Astrocyte (in vitro differentiated cells and primary cell): ENCODE results near the gene IFT80. TPM values are rescaled to one million over a fixed set of nuclear protein-coding genes. Genes with fewer than 3 reads are reported as not detected.

Source experiments
- DNase-seq: peaks from one replicate; pipeline ENCODE4 v3.0.0-alpha.2; 2010; ENCODE audit warnings: low read depth
- FAIRE-seq: peaks from 2 replicates; lab custom pipeline; 2011; peaks lifted over from hg19 to GRCh38; lab: Jason Lieb, UNC
- H2AFZ ChIP-seq: 2 replicates; pipeline ENCODE4 v1.6.0; 2012; ENCODE audit warnings: low read depth, low read length, inconsistent platforms
- H3K27ac ChIP-seq: 2 replicates; pipeline ENCODE4 v1.5.1; 2011; ENCODE audit warnings: low read depth, low read length, inconsistent platforms
- H3K27me3 ChIP-seq: 2 replicates; pipeline ENCODE4 v1.6.0; 2011; ENCODE audit warnings: low read length, inconsistent platforms; ENCODE audit not compliant: insufficient read depth
- H3K36me3 ChIP-seq: 2 replicates; pipeline ENCODE4 v1.5.1; 2011; ENCODE audit warnings: low read length, inconsistent platforms; ENCODE audit not compliant: insufficient read depth
- H3K4me1 ChIP-seq: 2 replicates; pipeline ENCODE4 v1.5.1; 2011; ENCODE audit warnings: low read length, inconsistent platforms; ENCODE audit not compliant: insufficient read depth
- H3K4me2 ChIP-seq: 2 replicates; pipeline ENCODE4 v1.6.0; 2012; ENCODE audit warnings: low read length, inconsistent platforms
- H3K4me3 ChIP-seq: 2 replicates; pipeline ENCODE4 v1.5.1; 2011; ENCODE audit warnings: low read depth, mild to moderate bottlenecking, low read length, inconsistent platforms; ENCODE audit not compliant: insufficient read depth
- H3K79me2 ChIP-seq: 2 replicates; pipeline ENCODE4 v1.6.0; 2012; ENCODE audit warnings: mild to moderate bottlenecking, low read length, inconsistent platforms; ENCODE audit not compliant: insufficient read depth
- H3K9ac ChIP-seq: 2 replicates; pipeline ENCODE4 v1.6.0; 2012; ENCODE audit warnings: mild to moderate bottlenecking, low read length, inconsistent platforms
- H3K9me3 ChIP-seq: 2 replicates; pipeline ENCODE4 v1.5.1; 2012; ENCODE audit warnings: low read depth, mild to moderate bottlenecking, low read length, inconsistent platforms; ENCODE audit not compliant: insufficient read depth
- H4K20me1 ChIP-seq: 2 replicates; pipeline ENCODE4 v1.6.0; 2012; ENCODE audit warnings: low read length, inconsistent platforms; ENCODE audit not compliant: insufficient read depth
- H3K27ac Mint-ChIP-seq: one replicate; pipeline ENCODE4 v1.8.0; 2021; ENCODE audit warnings: mild to moderate bottlenecking, mixed read lengths; ENCODE audit not compliant: unreplicated experiment
- H3K27me3 Mint-ChIP-seq: one replicate; pipeline ENCODE4 v1.8.0; 2021; ENCODE audit warnings: low read depth, mixed read lengths; ENCODE audit not compliant: unreplicated experiment
- H3K36me3 Mint-ChIP-seq: one replicate; pipeline ENCODE4 v1.8.0; 2021; ENCODE audit warnings: low read depth, mixed read lengths; ENCODE audit not compliant: unreplicated experiment
- H3K4me1 Mint-ChIP-seq: one replicate; pipeline ENCODE4 v1.8.0; 2021; ENCODE audit warnings: low read depth, mixed read lengths; ENCODE audit not compliant: unreplicated experiment
- H3K4me3 Mint-ChIP-seq: one replicate; pipeline ENCODE4 v1.8.0; 2021; ENCODE audit warnings: mild to moderate bottlenecking, moderate library complexity, mixed read lengths; ENCODE audit not compliant: unreplicated experiment
- H3K9me3 Mint-ChIP-seq: one replicate; pipeline ENCODE4 v1.8.0; 2021; ENCODE audit warnings: mild to moderate bottlenecking, mixed read lengths; ENCODE audit not compliant: unreplicated experiment
- EZH2 ChIP-seq: IDR thresholded peaks from 2 replicates; pipeline ENCODE4 v1.6.1; 2012; ENCODE audit warnings: mild to moderate bottlenecking, low read length, inconsistent platforms; ENCODE audit not compliant: insufficient read depth
- total RNA-seq: library from RNA; stranded (reverse); gene quantifications from 2 replicates; pipeline ENCODE4 v1.2.1, GENCODE V29; 2021
- TF ChIP-seq, protein P1 (sequence below): IDR thresholded peaks from 2 replicates; pipeline ENCODE4 v1.5.1; 2011; ENCODE audit warnings: low read depth, mild to moderate bottlenecking, inconsistent platforms, low read length, moderate library complexity; ENCODE audit not compliant: insufficient read depth

IFT80 gene
- total RNA-seq, 1 donor from 2014 or later = 27.3 TPM

DNA sequence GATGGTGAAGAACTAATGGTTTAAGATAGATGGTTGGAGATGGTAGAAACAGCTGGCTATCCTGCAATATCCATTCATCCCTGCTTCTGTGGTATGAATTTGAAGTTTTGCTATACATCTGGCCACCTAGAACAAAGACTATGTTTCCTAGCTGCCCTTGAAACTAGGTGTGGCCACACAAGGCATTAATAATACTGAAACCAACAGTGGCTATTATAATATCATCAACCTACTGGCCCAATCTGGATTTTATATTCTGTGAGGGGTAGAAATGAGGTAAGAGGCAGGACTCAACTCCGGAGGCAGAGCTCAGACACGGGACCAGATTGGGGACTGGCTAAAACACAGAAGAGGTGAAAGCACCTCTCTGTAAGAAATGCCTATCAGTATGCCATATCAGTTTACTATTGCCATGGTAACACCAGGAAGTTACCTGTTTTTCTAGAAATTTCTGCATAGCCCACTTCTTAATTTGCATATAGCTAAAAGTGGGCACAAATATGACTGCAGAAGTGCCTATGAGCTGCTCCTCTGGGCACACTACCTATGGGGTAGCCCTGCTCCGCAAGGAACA is 8.4 kb downstream of the IFT80 start:
- peaks cover 3% of the 10 kb centered on the region for H3K9me3 Mint-ChIP-seq
- H3K27ac Mint-ChIP-seq = no peak overlapping the region

DNA sequence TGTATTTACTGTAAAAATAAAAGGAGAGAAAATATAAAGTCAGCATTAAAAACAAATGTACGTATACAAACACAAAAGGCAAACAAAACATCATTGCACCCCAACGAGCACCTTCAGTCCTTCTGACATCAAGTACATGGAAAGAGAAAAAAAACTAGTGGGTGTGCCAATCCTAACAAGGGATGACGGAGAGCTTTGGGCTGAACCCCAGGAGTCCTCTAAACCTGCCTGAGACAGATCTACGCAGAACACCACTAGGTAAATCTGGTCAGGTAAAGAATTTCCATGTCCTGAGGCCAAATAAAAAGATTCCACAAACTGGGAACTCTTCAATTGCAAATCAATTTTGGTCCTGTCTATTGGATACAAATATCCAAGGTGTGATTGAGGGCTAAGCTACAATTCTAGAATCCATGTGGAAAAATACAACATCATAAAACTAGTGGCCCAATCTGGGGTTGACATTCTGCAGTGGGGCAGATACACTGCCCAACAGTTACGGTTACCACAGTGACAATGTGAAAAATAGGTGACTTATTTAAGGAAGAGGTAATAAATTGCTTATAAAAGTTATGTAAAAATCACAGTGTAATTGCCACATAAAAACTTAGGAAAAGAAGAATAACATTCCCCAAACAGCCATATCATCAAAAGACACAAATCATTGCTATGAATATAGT is 14.2 kb downstream of the IFT80 start:
- H3K9me3 ChIP-seq = no peaks in the 10 kb centered on the region
- peaks cover 2% of the 10 kb centered on the region for H4K20me1 ChIP-seq
- H2AFZ ChIP-seq = no peak overlapping the region
- H3K9me3 Mint-ChIP-seq = peaks cover 3% of the 10 kb centered on the region
- H3K27ac ChIP-seq = no peak overlapping the region
- H3K27me3 ChIP-seq = no peaks in the 10 kb centered on the region
- no peak for TF ChIP-seq EZH2
- TF ChIP-seq, protein P1, sequence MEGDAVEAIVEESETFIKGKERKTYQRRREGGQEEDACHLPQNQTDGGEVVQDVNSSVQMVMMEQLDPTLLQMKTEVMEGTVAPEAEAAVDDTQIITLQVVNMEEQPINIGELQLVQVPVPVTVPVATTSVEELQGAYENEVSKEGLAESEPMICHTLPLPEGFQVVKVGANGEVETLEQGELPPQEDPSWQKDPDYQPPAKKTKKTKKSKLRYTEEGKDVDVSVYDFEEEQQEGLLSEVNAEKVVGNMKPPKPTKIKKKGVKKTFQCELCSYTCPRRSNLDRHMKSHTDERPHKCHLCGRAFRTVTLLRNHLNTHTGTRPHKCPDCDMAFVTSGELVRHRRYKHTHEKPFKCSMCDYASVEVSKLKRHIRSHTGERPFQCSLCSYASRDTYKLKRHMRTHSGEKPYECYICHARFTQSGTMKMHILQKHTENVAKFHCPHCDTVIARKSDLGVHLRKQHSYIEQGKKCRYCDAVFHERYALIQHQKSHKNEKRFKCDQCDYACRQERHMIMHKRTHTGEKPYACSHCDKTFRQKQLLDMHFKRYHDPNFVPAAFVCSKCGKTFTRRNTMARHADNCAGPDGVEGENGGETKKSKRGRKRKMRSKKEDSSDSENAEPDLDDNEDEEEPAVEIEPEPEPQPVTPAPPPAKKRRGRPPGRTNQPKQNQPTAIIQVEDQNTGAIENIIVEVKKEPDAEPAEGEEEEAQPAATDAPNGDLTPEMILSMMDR = no peak
- H3K27ac Mint-ChIP-seq = no peak overlapping the region
- no peak overlapping the region for H3K4me3 ChIP-seq
- DNase-seq (no peak), FAIRE-seq (no peak)
- no peaks in the 10 kb centered on the region for H3K36me3 ChIP-seq
- peaks cover 6% of the 10 kb centered on the region for H3K4me1 Mint-ChIP-seq
- no peaks in the 10 kb centered on the region for H3K4me1 ChIP-seq
- H3K36me3 Mint-ChIP-seq = peaks cover under 1% of the 10 kb centered on the region
- no peak overlapping the region for H3K4me2 ChIP-seq
- H3K4me3 Mint-ChIP-seq = no peak overlapping the region
- no peaks in the 10 kb centered on the region for H3K27me3 Mint-ChIP-seq
- H3K79me2 ChIP-seq = peaks cover 19% of the 10 kb centered on the region
- no peak overlapping the region for H3K9ac ChIP-seq

More for the DNA sequence above, 8.4 kb downstream of the IFT80 start:
- Histone ChIP-seq H2AFZ (no peak overlapping the region), H3K36me3 (no peaks in the 10 kb centered on the region), H3K4me3 (no peak overlapping the region), H3K79me2 (peaks cover 50% of the 10 kb centered on the region), H3K4me2 (no peak overlapping the region), H3K27ac (no peak overlapping the region), H4K20me1 (peaks cover 2% of the 10 kb centered on the region), H3K27me3 (no peaks in the 10 kb centered on the region), H3K9me3 (no peaks in the 10 kb centered on the region), H3K4me1 (peaks cover 6% of the 10 kb centered on the region), H3K9ac (no peak overlapping the region)
- DNase-seq = no peak
- H3K36me3 Mint-ChIP-seq = peaks cover 3% of the 10 kb centered on the region
- peaks cover 8% of the 10 kb centered on the region for H3K4me1 Mint-ChIP-seq
- no peak for FAIRE-seq
- H3K27me3 Mint-ChIP-seq = no peaks in the 10 kb centered on the region
- TF ChIP-seq, protein P1 = no peak
- no peak for TF ChIP-seq EZH2
- H3K4me3 Mint-ChIP-seq = no peak overlapping the region

DNA sequence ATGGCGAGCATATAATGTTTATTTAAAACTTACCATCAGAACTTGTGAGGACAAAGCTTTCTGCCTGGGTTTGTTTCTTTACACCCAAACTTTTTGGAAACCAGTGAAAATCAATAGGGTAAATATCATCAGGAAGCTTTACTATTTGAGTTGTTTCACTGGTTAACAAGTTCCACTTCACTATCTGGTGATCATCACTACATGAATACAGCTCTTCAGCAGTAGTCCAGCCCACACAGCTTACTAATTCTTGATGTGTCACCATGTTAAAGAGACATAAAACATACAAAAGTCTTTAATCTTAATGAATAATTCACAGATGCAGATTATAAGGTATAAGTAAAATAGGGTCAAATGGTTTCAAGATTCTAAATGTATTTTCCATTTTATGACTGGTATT is 17.6 kb downstream of the IFT80 start:
- Histone ChIP-seq H3K4me3 (no peak overlapping the region), H2AFZ (no peak overlapping the region), H3K27me3 (no peaks in the 10 kb centered on the region), H3K36me3 (no peaks in the 10 kb centered on the region), H3K27ac (no peak overlapping the region), H3K9me3 (no peaks in the 10 kb centered on the region), H3K9ac (no peak overlapping the region), H3K79me2 (peaks cover 9% of the 10 kb centered on the region), H3K4me2 (no peak overlapping the region), H4K20me1 (no peaks in the 10 kb centered on the region), H3K4me1 (peaks cover 5% of the 10 kb centered on the region)
- Mint-ChIP-seq H3K4me1 (peaks cover 8% of the 10 kb centered on the region), H3K4me3 (no peak overlapping the region), H3K27me3 (no peaks in the 10 kb centered on the region), H3K36me3 (no peaks in the 10 kb centered on the region), H3K9me3 (peaks cover 3% of the 10 kb centered on the region), H3K27ac (no peak overlapping the region)
- DNase-seq = peak; percentile 58
- FAIRE-seq = no peak
- TF ChIP-seq, protein P1 = no peak
- TF ChIP-seq EZH2 = no peak
